Measurements from ENCODE around the gene BGN. TPM values are rescaled to one million over a fixed set of nuclear protein-coding genes. Genes with fewer than 3 reads are reported as not detected.
A peak's percentile ranks its signal among the peaks of the same experiment; 100 is the strongest.

Gene BGN
- total and polyA plus RNA-seq, 10 donors = 37.1 to 370 (median 234) TPM

DNA sequence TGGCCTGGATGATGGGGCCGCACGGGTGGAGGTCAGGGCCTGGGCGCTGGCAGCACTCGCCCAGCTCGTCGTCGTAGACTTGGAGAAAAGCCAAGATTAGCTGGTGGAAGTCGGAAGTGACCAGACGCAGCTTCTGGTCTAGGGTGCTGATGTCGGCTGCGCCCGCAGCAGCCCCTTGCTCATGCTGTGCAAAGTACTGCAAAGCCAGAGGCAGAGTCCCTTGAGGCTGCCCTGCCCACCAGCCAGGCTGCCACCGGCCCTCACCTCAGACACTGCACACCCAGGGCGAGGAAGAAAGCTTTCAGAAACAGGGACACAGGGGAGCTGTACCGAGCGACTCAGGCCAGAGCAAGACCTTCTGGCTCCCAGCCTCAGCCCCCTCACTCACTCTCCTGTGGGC is 39.2 kb upstream of the BGN start:
- Histone ChIP-seq H3K4me1 (no peaks in the 10 kb centered on the region), H3K36me3 (peaks cover 0 to 89% (median 20%) of the 10 kb centered on the region in 6 donors), H3K4me3 (no peak overlapping the region), H3K9me3 (no peaks in the 10 kb centered on the region), H3K27ac (no peak overlapping the region), H3K27me3 (replicated peaks in 1 of 7) (no peaks in the 10 kb centered on the region)
- WGBS, 5 donors = 63 to 88% (median 84%) methylated on average over 9 to 16 of the region's 16 CpGs; no CpG with 5 or more reads in 1 of the 5 donors
- no peak for DNase-seq
- no peak for TF ChIP-seq POLR2AphosphoS5 (IDR thresholded peaks at IDR 0.05)
- TF ChIP-seq POLR2A (IDR thresholded peaks at IDR 0.05) = no peak
- TF ChIP-seq, protein P1, sequence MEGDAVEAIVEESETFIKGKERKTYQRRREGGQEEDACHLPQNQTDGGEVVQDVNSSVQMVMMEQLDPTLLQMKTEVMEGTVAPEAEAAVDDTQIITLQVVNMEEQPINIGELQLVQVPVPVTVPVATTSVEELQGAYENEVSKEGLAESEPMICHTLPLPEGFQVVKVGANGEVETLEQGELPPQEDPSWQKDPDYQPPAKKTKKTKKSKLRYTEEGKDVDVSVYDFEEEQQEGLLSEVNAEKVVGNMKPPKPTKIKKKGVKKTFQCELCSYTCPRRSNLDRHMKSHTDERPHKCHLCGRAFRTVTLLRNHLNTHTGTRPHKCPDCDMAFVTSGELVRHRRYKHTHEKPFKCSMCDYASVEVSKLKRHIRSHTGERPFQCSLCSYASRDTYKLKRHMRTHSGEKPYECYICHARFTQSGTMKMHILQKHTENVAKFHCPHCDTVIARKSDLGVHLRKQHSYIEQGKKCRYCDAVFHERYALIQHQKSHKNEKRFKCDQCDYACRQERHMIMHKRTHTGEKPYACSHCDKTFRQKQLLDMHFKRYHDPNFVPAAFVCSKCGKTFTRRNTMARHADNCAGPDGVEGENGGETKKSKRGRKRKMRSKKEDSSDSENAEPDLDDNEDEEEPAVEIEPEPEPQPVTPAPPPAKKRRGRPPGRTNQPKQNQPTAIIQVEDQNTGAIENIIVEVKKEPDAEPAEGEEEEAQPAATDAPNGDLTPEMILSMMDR (IDR thresholded peaks at IDR 0.05 in 8 of 11, conservative IDR thresholded peaks at IDR 0.05 in 3 of 11) = no peak
- intact Hi-C loops (cut with DNase I; ENCODE audit: low total_unique reads) = no loop called here

DNA sequence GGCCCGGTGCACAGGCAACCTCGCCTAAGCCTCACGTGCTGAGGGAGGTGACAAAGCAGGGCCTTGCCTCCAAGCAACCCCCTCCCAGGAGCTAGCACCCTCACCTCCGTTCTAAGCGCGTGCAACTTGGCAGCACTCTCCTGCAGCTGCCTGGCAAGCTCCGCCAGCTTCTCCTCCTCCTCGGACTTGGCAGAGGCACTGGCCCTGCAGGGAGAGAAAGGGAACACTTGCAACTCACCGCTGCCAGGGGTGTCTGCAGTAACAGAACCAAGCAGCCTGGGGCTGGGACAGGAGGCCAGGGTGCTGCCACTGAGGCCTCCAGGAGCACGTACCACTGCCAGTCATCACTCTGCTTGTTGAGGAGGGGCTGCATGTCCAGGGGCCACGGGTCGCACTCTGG is 38.6 kb upstream of the BGN start:
- intact Hi-C loops (cut with DNase I; ENCODE audit: low total_unique reads) = no loop called here
- Histone ChIP-seq H3K4me3 (no peak overlapping the region), H3K4me1 (no peaks in the 10 kb centered on the region), H3K27me3 (replicated peaks in 1 of 7) (no peaks in the 10 kb centered on the region), H3K9me3 (no peaks in the 10 kb centered on the region), H3K27ac (no peak overlapping the region), H3K36me3 (peaks cover 0 to 89% (median 20%) of the 10 kb centered on the region in 6 donors)
- TF ChIP-seq POLR2AphosphoS5 (IDR thresholded peaks at IDR 0.05) (no peak), POLR2A (IDR thresholded peaks at IDR 0.05) (no peak)
- TF ChIP-seq, protein P1 (IDR thresholded peaks at IDR 0.05 in 8 of 11, conservative IDR thresholded peaks at IDR 0.05 in 3 of 11) = no peak
- no peak for DNase-seq
- 83 to 96% (median 91%) methylated on average over 1 to 12 of the region's 12 CpGs for WGBS, 5 donors

DNA sequence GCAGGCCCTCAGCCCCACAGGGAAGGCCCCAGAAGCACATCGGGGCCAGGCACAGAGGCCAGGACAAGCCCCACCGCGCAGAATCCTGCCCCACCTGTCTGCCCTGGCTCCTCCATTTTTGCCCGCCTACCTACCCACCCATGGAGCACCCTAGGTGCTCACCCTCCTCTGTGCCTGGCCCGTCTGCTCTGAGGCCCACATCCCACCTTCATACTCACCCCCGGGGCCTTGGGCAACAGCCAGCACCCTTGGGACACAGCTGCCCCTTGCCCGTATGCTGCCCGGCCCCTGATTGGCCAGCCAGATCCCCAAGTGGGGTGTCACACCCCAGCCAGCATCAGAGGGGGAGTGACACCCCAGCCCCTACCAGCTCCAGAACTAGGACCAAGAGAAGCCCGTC is 38.1 kb upstream of the BGN start:
- H3K27ac ChIP-seq = no peak overlapping the region
- no peaks in the 10 kb centered on the region for H3K9me3 ChIP-seq
- no peaks in the 10 kb centered on the region for H3K27me3 ChIP-seq (replicated peaks in 1 of 7)
- no peaks in the 10 kb centered on the region for H3K4me1 ChIP-seq
- 91 to 99% (median 94%) methylated on average over 7 to 9 of the region's 9 CpGs; no CpG with 5 or more reads in 1 of the 5 donors for WGBS, 5 donors
- H3K4me3 ChIP-seq = no peak overlapping the region
- H3K36me3 ChIP-seq = peaks cover 0 to 89% (median 19%) of the 10 kb centered on the region in 6 donors
- intact Hi-C loops (cut with DNase I; ENCODE audit: low total_unique reads) = no loop called here
- TF ChIP-seq, protein P1 (IDR thresholded peaks at IDR 0.05 in 8 of 11, conservative IDR thresholded peaks at IDR 0.05 in 3 of 11) = no peak
- no peak for TF ChIP-seq POLR2A (IDR thresholded peaks at IDR 0.05)
- no peak for TF ChIP-seq POLR2AphosphoS5 (IDR thresholded peaks at IDR 0.05)
- no peak for DNase-seq

DNA sequence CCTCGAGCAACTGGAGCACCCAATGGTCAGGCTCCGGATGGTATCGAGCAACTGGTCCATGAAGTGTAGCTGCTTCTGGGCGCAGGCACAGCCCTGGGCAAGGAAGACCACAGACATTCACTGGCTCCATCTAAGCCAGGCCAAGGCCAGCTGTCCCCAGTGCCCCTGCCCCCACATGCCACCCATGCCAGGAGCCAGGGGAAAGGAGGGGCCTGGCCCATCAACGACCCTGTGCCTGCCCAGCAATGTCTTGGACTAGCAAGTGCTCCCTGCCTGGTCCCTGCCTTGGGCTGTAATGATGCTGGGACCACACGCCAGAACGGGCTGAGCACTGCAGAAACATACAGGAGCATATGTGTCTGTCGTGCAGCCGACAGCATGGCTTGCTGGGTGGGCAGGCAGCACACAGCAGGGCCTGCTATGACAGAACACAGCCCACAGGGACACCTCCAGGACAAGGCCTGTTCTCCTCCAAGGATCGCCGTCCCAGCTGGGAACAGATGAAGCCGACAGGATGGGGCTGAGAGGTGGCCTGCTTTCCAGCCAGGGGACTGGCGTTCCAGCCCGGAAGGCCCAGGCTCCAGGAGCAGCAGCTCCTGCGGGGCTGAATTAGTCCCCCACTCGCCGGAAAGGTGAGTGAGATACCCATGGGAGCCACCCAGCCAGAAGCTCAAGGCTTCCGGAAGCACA is 37.5 kb upstream of the BGN start:
- H3K4me3 ChIP-seq = no peak overlapping the region
- no peak overlapping the region for H3K27ac ChIP-seq
- TF ChIP-seq, protein P1 (IDR thresholded peaks at IDR 0.05 in 8 of 11, conservative IDR thresholded peaks at IDR 0.05 in 3 of 11) = no peak
- TF ChIP-seq POLR2AphosphoS5 (IDR thresholded peaks at IDR 0.05) (no peak), POLR2A (IDR thresholded peaks at IDR 0.05) (no peak)
- peaks cover 0 to 89% (median 19%) of the 10 kb centered on the region in 6 donors for H3K36me3 ChIP-seq
- WGBS, 5 donors = 80 to 100% (median 97%) methylated on average over 1 to 18 of the region's 18 CpGs
- H3K4me1 ChIP-seq = no peaks in the 10 kb centered on the region
- H3K27me3 ChIP-seq (replicated peaks in 1 of 7) = no peaks in the 10 kb centered on the region
- H3K9me3 ChIP-seq = no peaks in the 10 kb centered on the region
- peak; percentile 67 for DNase-seq
- intact Hi-C loops (cut with DNase I; ENCODE audit: low total_unique reads) = no loop called here

Measured in spleen (tissue), 11 donors.